Measurements from ENCODE around the gene BRSK2.
"Not testable (repeated sequence)": the region's sequence is repeated elsewhere in the genome, so short reads cannot be mapped to it uniquely, and the experiment has no call there.

Gene BRSK2

DNA sequence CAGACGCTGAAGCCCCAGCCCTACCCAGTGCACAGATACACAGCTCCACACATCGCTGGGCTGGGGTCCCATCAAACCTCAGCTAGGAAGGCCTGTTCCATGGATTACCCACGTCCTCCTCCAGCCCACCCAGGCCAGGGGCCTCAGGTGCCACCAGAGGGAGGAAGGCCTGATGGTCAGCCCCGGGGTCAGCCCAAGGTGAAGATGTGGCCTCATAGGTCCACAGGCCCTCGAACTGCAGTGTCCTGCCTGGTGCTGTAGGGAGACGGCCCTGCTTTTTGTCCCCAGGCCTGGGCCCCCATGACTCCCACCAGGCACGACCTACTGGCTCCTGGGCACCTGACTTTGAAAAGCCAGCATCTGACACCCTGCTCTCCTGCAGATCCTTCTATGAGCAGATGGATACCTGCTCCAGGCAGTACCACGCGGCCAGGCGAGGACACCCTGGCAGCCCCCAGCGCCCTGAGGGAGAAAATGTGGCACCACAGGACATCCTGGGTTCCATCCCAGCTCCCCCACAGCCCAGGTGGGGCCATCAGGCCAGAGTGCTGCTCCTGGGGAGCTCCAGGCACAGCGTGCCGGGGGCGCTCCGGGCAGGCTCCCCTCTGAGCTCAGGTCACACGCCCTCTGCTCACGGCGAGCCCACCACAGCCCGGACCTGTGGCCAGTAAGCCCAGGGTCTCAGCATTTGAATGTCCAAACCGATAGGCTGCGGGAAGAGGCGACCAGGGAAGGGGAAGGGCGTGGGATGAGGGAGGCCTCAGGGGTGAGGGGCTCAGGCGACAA is 112.6 kb downstream of the BRSK2 start:
- DNase-seq, result no peak

DNA sequence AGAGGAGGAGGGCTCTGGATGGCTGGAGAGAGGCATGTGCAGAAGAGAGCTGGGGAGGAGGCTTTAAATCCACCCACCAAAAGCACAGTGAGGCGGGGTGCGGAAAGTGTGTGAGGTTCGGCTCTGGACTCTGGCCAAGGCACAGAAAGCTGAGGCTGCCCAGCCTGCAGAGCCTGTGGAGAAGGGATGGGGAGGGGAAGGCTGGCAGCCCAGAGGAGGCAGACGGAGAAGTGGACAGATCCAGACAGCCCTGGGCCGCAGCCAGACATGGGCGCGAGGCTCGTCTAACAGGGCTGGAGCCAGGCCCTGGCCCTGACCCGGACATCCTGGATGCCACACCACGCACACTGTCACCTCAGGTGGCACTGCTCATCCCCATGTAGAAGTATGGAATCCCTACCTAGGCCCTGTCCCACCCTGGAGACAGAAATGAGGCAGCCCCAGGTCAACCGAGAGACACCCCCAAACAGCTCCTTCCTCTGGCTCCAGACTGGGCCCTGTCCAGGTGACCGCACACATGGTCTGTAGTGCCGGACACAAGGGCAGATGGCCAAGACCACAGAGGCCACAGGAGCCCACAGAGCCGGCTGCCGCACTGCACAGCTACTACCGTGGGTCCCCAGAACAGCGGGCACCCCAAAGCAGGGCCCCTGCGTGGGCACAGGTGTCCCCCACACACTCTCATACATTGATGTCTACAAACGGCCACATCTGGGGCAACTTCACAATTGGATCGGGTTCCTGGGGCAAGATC is 113.4 kb downstream of the BRSK2 start:
- no peak for DNase-seq

DNA sequence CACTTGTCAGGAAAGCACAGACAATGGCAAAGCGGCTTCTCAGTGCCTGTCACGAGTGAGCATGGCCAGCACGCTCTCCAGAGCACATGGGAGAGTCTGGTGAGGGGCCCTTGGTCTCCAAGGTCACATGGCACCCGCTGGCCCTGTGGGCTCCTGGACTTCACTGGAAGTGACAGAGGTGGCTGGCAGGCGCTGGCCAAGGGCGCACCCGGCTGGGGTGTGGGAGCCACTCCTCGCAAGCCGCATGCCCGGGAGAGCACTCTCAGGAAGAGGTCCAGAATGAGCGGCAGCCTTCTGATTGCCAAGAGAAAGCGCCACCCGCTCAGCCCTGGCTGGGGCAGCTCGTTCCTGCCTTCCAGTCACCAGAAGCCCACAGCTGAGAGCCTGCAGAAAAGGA is 114.0 kb downstream of the BRSK2 start:
- DNase-seq, result no peak

DNA sequence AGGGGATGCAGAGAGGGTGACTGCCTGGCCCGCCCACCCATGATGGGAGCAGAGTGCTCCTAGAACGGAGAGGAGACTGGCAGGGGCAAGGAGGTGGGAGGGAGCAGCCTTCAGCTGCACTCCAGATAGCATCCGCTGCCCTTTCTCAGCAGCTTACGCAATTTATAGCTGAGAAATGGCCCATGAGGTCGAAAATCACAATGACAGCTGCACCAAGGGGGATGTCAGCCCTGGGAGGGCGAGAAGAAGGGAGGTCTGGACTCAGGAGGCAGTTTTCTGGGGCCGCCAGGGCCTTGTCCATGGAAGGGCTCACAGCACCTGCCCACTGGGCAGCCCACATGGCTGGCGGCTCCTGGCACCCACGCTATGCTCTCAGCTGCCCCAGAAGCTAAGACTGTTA is 114.4 kb downstream of the BRSK2 start:
- no peak for DNase-seq

DNA sequence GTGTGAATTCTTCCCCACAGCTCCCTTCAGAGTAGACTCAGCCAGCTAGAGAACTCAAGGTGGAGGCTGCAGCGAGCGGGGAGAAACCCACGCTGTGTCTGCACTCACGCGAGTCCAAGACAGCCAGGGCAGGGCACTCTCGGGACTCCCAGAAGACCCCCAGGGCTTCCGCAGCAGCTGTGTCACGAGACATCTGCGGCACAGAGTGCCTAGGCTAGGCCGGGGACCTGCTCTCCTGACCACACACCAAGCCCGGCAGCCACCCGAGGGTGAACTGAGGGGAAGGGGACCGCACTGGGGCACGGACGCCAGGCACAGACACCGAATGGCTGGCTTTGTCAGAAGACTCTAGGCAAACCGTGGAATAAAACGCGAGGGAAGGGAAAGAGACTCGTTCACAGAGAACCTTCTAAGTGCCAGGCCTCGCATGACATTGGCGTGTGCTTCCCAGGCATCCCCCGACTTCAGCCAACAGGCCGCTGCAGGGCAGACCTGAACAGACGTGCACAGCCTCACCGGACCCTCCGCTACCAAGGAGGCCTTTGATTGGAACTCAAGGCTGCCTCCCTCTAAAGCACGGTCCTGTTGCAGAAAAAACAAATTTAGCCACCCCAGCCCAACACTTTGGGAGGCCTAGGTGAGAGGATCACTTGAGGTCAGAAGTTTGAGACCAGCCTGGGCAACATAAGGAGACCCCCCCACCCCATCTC is 115.0 kb downstream of the BRSK2 start:
- no peak for DNase-seq

DNA sequence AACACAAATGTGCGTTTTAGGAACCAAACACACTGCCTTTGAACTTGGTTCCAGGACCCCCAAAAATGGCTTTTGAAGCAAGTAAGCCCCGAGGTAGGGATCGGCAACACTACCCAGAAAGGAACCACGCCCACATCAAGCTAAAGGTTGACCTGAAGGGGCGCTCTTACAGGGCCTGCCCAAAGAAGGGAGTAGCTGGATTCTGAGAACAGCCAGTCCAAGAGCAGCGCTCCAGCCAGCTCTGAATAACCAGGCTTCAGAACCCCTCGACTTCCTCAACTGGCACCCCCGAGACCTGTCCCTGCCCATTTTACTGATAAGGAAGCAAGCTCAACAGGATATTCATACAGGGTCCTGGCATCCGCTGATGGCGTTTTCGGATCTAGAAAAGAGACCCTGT is 115.7 kb downstream of the BRSK2 start:
- no peak for DNase-seq

DNA sequence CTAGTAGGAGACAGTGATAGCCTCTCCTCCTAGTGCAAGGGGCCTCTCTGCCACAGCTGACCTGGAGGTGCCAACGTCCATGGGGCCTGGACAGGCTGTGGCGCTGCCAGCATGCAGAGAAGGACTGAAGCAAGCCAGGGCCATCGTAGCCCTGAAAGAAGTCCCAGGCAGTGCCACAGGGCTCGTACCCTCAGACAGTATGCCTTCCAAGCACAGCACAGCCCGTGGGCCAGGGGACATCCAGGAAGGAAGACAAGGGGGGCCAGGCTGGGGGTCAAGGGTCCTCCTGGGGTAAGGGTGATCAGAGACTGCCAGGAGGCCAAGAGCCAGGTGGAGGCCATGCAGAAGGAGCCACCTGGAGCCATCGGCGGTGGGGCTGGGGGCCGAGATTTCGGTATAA is 117.2 kb downstream of the BRSK2 start:
- no peak for DNase-seq

DNA sequence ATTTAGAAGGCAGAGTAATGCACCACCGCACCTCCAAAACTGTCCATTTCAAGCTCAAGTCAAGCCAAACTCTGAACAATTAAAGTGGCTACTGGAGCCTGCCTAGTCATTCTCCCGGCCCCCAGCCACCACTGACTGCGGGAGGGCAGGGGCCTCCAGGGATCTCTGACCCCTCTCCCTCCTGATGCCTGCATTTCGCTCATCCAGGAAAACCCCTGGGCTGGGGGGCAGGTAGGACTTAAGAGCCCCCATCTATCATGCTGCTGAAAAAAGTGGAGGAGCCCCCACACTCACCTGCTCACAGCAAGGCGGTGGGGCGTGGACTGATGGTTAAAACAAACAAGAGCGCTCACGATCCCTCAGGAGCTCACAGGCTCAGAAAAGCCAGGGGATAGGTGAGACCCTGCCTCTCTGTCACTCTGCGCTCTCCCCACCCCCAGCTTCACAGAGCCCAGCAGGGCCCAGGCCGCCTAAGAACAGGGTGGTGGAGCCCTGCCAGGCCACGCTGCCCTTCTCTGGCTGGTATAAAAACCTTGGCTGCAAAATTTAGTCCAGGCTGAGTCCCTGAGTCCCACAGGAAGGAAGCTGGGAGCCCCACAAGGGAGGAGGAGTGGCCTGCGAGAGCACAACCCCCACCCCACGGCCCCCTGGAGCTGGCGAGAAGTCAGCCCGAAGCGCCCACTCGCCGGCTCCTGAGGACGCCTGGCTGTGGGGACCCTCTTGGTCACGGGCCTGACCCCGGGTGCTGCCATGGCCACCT is 117.8 kb downstream of the BRSK2 start:
- DNase-seq, result no peak

DNA sequence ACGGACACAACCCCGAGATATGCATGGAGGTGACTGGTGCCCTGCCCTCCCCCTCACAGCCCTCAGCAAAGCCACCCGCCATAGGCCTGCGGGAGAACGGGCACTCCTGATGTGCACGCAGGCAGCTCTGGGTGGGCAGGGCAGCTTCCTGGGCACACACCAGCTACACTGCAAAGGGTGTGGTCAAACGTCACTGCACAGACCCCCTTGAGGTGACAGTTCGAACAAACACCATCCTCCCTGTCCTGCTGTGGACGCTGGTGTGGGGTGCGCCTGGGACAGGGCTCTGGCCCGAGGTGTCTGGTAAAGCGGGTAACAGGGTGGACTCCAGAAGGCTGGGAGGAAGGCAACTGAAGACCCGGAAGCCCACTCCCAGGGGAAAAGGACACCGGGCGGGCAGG is 118.8 kb downstream of the BRSK2 start:
- no peak for DNase-seq

DNA sequence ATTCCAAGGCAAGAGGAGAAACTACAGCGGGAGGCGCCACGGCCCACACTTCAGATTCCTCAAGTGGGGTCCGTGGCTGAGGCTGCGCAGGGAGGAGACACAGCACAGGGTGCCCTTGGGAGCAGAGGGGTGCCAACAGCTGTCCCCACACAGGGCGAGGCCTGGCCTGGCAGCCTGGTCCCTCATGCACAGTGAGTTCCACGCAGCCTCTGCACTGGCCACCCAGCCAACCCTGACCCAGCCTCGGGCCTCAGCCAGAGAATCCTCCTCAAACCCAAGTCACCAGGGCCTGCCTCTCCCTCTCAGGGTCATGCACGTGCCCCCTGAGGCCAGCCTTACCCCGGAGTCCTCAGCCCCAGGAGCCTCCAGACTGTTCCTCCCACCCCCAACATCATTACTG is 119.3 kb downstream of the BRSK2 start:
- DNase-seq, result no peak

DNA sequence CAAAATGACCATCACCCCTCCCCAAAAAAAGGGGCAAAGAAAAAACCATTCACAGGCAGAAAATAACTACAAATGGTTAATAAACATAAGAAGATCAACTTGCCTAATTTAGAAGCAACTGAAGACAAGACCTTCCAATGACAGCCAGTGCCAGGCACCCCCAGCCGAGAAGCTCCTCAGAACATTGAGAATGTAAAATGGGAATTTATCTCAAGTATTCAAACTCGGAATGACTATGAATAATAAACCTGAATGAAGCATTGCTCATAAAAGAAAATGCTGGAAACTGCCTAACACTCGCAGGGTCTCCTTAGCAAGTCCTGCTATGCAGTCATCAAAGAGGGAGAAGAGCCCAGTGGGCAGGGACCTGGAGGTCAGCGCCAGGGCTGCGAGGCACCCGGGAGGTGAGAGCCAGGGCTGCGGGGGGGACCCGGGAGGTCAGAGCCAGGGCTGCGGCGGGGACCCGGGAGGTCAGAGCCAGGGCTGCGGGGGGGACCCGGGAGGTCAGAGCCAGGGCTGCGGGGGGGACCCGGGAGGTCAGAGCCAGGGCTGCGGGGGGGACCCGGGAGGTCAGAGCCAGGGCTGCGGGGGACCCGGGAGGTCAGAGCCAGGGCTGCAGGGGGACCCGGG is 120.0 kb downstream of the BRSK2 start:
- no peak for DNase-seq

DNA sequence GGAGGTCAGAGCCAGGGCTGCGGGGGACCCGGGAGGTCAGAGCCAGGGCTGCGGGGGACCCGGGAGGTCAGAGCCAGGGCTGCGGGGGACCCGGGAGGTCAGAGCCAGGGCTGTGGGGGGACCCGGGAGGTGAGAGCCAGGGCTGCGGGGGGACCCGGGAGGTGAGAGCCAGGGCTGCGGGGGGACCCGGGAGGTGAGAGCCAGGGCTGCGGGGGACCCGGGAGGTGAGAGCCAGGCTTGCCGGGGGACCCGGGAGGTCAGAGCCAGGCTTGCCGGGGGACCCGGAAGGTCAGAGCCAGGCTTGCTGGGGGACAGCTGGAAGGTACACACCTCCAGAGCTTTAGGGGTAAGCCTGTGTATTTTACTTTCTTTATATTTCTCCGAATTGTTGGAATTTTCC is 120.6 kb downstream of the BRSK2 start:
- DNase-seq, result not testable (repeated sequence)

DNA sequence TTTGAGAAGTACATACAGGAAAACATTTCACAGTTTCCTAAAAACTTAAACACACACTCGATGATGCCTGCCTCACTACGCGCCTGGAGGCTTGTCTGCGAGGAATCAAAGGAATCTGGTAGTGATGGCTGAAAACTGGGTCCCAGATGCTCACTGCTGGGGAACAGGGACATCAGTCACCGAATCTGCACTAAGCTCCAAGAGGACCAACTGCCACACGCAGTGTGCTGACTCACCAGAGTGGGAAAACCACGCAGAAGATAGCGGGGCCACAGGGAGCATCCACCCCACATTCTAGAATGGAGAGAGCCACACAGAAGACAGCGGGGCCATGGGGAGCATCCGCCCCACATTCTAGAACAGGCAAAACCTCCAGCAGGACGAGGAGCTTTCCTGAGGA is 121.2 kb downstream of the BRSK2 start:
- no peak for DNase-seq

DNA sequence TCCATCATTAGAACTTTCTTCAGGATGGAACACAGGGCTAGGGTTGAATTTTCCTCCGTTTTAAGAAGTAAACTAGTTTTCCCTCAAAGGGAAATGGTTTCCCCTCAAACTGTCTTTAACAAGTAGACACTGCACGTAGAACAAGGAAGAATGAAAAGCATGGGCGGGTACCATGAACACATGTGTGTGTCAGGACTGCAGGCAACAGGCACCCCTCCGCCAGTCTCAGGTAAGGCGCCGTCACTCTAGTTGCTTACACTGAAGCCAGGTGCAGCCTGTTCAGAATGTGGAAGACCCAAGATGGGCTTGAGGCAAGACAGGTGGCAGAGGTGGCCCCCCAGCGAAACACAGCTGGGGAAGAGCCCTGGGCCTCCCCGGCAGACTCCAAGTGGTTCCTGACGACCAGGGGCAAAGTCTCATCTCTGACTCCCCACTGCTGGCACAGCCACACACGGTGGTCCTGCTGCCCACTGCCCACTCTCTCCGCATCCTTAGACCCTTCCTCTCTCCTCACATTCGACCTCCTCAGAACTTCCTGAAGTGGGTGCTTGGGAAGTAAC is 122.3 kb downstream of the BRSK2 start:
- DNase-seq, result no peak

Measured in stimulated activated CD4-positive, alpha-beta T cell treated with anti-CD3 and anti-CD28 coated beads, Interleukin-2, amount 100 ng/mL, for 48 hours (primary cell).